ENCODE measurements around the gene CXADR. TPM values are rescaled to one million over a fixed set of nuclear protein-coding genes. Genes with fewer than 3 reads are reported as not detected.

The CXADR gene
- total RNA-seq, 1 experiment from 2014 or later = 119 TPM

DNA sequence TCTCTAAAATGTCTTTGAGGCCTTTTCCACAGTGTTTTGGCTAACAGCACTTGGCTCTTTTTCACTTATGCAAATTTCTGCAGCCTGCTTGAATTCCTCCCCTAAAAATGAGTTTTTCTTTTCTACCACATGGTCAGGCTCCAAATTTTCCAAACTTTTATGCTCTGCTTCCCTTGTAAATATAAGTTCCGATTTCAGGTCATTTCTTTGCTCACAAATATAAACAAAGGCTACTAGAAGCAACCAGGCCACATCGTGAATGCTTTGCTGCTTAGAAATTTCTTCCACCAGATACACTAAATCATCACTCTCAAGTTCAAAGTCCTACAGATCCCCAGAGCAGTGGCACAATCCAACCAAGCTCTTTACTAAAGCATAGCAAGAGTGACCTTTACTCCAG, 128.0 kb downstream of the CXADR start:
- no peaks in the 10 kb centered on the region for H3K4me1 Mint-ChIP-seq
- DNase-seq (ENCODE audit: low spot score) = no peak
- H3K9me3 Mint-ChIP-seq = peaks cover 25% of the 10 kb centered on the region
- no peak overlapping the region for H3K27ac Mint-ChIP-seq
- H3K4me3 Mint-ChIP-seq = no peak overlapping the region
- POLR2A ChIA-PET = no interaction called here
- ATAC-seq = no peak
- TF ChIP-seq SOX15 (CRISPR knock-in tag; IDR thresholded peaks at IDR 0.05) (no peak), CREB1 (CRISPR knock-in tag; IDR thresholded peaks at IDR 0.05) (no peak), OVOL2 (CRISPR knock-in tag; IDR thresholded peaks at IDR 0.05; ENCODE audit: borderline replicate concordance) (no peak), RORB (CRISPR knock-in tag; IDR thresholded peaks at IDR 0.05) (no peak), IRF2 (CRISPR knock-in tag; IDR thresholded peaks at IDR 0.05; ENCODE audit: borderline replicate concordance, low read depth) (no peak), CBFB (CRISPR knock-in tag; IDR thresholded peaks at IDR 0.05; ENCODE audit: low read depth) (no peak), CREM (CRISPR knock-in tag; IDR thresholded peaks at IDR 0.05) (no peak), NR2C2 (CRISPR knock-in tag; IDR thresholded peaks at IDR 0.05) (no peak), ZNF138 (CRISPR knock-in tag; conservative IDR thresholded peaks at IDR 0.05) (no peak), EMX1 (CRISPR knock-in tag; IDR thresholded peaks at IDR 0.05) (no peak), USF1 (CRISPR knock-in tag; IDR thresholded peaks at IDR 0.05) (no peak), ZNF416 (CRISPR knock-in tag; IDR thresholded peaks at IDR 0.05) (no peak)
- TF ChIP-seq, protein P1, sequence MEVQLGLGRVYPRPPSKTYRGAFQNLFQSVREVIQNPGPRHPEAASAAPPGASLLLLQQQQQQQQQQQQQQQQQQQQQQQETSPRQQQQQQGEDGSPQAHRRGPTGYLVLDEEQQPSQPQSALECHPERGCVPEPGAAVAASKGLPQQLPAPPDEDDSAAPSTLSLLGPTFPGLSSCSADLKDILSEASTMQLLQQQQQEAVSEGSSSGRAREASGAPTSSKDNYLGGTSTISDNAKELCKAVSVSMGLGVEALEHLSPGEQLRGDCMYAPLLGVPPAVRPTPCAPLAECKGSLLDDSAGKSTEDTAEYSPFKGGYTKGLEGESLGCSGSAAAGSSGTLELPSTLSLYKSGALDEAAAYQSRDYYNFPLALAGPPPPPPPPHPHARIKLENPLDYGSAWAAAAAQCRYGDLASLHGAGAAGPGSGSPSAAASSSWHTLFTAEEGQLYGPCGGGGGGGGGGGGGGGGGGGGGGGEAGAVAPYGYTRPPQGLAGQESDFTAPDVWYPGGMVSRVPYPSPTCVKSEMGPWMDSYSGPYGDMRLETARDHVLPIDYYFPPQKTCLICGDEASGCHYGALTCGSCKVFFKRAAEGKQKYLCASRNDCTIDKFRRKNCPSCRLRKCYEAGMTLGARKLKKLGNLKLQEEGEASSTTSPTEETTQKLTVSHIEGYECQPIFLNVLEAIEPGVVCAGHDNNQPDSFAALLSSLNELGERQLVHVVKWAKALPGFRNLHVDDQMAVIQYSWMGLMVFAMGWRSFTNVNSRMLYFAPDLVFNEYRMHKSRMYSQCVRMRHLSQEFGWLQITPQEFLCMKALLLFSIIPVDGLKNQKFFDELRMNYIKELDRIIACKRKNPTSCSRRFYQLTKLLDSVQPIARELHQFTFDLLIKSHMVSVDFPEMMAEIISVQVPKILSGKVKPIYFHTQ (CRISPR knock-in tag; IDR thresholded peaks at IDR 0.05) = no peak
- TF ChIP-seq, protein P2, sequence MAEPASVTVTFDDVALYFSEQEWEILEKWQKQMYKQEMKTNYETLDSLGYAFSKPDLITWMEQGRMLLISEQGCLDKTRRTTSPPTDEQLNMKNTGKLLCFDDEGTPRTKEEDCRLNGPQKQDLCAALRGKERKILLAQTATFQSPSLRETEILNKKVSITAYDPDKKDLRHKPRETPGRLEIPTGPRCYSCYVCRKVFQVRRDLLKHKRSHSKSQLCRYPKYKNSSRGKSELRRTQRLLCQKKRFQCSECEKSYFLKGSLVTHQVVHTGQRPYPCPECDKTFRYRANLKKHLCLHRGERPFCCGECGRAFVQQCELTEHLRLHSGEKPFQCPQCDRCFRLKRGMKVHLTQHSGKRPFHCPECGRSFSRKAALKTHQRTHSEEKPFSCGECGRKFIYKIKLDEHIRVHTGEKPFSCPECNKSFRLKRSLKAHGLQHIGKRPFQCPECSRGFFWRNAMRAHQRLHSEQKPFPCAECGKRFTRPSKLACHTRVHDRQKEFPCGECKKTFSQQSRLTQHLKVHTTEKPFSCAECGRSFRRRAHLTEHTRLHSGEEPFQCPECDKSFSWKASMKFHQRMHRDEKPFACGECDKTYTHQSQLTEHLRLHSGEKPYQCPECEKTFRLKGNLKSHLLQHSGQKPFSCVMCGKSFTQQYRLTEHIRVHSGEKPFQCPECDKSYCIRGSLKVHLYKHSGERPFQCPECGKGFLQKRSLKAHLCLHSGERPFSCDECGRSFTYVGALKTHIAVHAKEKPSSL (CRISPR knock-in tag; conservative IDR thresholded peaks at IDR 0.05) = no peak
- H3K36me3 Mint-ChIP-seq = peaks cover 9% of the 10 kb centered on the region
- CTCF ChIA-PET = no interaction called here
- 0 out of 2 replicates have a peak, but pooled peaks cover 2% of the 10 kb centered on the region for H3K27me3 Mint-ChIP-seq (ENCODE audit: low read depth)

Other genes starting within 250 kb of the CXADR start
- 21.2 to 25.2 TPM (median 23.9 TPM) in 3 replicates for gene BTG3, start 99.9 kb downstream of the CXADR start, total RNA-seq (2021)

All from WTC11 (cell line).